AG09319 (cell line): ENCODE data around the gene FN3K.

Experiments used
- DNase-seq: peaks from one replicate; pipeline ENCODE4 v3.0.0-alpha.2; 2010; ENCODE audit warnings: low read depth; ENCODE audit errors: extremely low read depth
- TF ChIP-seq, protein P1 (sequence below): IDR thresholded peaks from 2 replicates; pipeline ENCODE4 v1.5.1; 2011; ENCODE audit warnings: low read depth, mild to moderate bottlenecking, inconsistent platforms, low read length, moderate library complexity

Gene FN3K

DNA sequence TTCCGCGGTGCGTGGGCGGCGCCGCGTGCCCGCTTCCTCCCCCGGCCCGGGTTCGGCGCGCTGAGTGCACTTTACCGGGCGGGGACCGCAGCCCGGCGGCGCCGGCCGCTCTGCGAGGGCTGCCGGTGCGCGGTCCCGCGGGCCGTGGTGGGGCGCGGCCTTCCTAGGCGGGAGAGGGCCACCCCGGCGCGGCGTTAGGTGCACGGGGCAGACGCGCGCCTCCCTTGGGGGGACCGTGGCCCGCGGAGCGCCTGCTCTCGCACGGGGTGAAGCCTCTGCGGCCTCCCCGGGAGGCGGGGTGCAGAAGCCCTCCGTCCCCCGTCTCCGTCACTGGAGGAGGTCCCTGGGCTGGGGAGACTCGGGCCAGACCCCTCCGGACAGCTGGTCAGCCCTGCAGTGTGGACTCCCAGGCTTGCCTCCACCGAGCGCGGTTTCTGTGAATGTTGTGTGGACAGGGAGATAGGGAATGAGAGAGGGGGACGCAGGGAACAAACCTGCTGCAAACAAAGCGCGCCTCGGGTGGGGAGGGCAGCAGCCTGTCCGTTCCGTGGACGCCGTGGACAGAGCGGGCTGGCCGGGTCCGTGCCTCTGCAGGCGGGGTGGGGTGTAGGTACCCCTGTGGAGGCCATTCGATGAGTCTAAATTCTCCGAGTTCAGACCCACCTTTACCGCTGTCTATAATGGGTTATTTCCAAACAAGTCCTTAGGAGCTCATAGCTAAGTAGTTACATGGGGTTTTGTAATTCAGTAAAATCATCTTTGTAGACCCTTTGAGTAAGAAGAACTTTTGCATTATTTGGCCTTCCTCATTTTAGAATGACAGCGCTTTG, 17.2 kb downstream of the FN3K start:
- DNase-seq, result no peak
- TF ChIP-seq, protein P1, sequence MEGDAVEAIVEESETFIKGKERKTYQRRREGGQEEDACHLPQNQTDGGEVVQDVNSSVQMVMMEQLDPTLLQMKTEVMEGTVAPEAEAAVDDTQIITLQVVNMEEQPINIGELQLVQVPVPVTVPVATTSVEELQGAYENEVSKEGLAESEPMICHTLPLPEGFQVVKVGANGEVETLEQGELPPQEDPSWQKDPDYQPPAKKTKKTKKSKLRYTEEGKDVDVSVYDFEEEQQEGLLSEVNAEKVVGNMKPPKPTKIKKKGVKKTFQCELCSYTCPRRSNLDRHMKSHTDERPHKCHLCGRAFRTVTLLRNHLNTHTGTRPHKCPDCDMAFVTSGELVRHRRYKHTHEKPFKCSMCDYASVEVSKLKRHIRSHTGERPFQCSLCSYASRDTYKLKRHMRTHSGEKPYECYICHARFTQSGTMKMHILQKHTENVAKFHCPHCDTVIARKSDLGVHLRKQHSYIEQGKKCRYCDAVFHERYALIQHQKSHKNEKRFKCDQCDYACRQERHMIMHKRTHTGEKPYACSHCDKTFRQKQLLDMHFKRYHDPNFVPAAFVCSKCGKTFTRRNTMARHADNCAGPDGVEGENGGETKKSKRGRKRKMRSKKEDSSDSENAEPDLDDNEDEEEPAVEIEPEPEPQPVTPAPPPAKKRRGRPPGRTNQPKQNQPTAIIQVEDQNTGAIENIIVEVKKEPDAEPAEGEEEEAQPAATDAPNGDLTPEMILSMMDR, result no peak

DNA sequence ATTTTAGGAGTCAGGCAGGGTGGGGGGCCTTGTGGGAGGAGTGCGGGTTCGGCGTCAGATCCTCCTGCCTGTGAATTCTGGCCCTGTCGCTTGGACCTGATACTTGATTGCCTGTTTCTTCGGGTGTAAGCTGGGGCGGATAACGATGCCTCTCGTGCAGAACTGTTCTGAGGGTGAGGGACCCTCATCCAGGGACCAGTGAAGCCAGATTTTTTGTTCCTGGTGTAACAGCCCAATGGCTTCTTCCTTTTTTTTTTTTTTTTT, 17.7 kb downstream of the FN3K start:
- no peak for DNase-seq
- TF ChIP-seq, protein P1, result no peak

DNA sequence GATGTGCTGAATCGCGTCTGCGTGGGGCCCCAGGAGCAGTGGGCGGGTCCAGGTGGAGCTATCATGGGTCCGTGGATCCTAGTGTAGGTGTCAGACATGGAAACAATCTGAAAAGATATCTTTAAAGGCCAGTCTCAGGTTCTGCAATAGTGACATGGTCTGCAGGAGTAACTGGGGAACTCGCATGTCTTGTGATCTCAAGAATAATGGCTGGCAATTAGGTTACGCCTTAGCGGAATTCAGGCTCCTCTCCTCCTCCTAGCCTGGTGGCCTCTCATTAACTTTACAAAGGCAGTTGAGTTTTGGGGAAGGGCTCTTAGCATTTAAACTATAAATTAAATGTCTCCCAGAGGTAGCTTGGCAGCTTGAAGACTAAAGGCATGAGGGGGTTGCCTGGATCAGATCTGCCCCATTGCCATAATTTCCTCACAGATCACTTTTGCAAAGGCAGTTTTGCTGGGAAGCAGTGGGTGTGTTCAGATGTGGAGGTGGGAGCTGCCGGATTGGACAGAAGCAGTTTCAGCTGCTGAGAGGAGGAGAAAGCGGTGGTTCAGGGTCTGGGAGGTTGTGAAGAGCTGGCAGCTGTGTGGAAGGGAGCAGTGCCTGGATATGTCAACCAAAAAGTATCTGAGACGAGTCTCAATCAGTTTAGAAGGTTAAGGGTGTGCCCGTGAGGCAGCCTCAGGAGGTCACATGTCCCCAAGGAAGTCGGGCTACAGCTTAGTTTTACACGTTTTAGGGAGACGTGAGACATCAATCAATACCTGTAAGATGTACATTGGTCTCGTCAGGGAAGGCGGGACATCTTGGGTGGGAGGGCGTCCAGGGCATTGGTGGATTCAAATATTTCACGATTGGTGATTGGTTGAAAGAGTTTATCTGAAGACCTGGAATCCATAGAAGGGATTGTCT, 19.1 kb downstream of the FN3K start:
- TF ChIP-seq, protein P1, result no peak
- no peak for DNase-seq

DNA sequence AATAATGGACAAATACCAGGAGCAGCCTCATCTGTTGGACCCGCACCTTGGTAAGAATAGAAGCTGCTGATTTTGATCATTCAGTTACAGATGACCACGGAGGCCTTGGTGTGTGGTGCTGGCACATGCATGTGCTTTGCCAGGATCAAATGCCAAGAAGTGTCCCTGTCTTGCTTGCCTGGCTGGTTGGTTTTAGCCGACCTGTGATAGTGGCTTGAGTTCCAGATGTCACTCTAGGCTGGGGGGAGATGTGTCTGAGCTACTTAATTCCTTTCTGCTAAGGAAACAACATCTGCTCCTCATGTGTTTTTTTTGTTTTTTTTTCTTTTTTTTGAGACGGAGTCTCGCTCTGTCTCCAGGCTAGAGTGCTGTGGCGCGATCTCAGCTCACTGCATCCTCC, 20.8 kb downstream of the FN3K start:
- TF ChIP-seq, protein P1, result no peak
- no peak for DNase-seq

DNA sequence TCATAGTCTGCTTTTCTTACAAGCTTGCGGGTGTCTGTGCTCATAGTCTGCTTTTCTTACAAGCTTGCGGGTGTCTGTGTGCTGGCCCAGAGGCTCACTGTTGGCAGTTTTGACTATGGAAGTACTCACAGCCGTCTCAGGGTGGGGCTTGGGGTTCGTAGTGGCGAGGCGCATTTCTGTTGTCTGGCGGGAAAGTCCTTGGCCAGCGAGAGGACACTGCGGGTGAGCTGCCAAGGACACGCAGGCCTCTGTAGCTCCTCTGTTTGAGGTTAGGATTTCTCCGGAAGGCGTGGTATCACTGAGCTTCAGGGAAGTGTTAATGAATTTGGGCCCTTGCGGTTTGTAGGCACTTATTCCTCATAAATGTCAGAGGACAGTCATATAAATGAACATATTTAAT, 30.0 kb downstream of the FN3K start:
- TF ChIP-seq, protein P1, result no peak
- DNase-seq, result no peak

DNA sequence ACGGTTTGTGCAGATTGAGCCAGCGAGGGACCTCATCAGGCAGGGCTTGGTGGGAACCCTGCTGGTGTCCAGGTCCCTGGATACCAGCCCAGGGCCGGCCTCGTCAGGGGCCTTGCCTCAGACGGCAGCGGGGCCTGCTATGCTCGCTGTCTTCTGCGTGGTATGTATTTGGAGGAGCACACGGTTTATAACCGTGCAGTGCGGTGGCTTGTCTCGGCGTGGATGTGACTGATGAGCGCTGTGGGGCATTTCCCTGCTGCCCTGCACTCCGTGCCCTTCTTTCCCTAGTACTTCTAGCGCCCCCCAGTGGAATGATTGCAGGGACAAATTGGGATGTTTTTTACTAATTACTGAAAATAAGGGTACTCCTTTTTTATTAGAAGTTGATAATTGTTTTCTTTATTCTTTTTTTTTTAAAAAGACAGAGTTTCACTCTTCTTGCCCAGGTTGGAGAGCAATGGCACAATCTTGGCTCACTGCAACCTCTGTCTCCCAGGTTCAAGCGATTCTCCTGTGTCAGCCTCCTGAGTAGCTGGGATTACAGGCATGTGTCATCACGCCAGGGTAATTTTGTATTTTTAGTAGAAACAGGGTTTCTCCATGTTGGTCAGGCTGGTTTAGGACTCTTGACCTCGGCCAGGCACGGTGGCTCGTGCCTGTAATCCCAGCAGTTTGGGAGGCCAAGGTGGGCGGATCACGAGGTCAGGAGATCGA, 31.8 kb downstream of the FN3K start:
- TF ChIP-seq, protein P1, result peak; percentile 64
- no peak for DNase-seq
